MG63 (cell line): ENCODE measurements around the gene GABPB2. TPM values are rescaled to one million over a fixed set of nuclear protein-coding genes. Genes with fewer than 3 reads are reported as not detected.
A peak's percentile ranks its signal among the peaks of the same experiment; 100 is the strongest.

Experiments
- DNase-seq: peaks from one replicate; pipeline ENCODE4 v3.0.0-alpha.2; 2020
- H3K27me3 ChIP-seq: fragments of 250-450 bp; sonication (Bioruptor Pico); 2 replicates; pipeline ENCODE4 v1.5.1; 2020; ENCODE audit warnings: mild to moderate bottlenecking, moderate library complexity
- H3K36me3 ChIP-seq: fragments of 250-450 bp; sonication (Bioruptor Pico); 2 replicates; pipeline ENCODE4 v1.5.1; 2020; ENCODE audit warnings: mild to moderate bottlenecking, moderate library complexity
- H3K4me3 ChIP-seq: fragments of 250-450 bp; sonication (Bioruptor Pico); 2 replicates; pipeline ENCODE4 v1.5.1; 2020; ENCODE audit warnings: mild to moderate bottlenecking, moderate library complexity
- H3K9me3 ChIP-seq: fragments of 250-450 bp; sonication (Bioruptor Pico); 2 replicates; pipeline ENCODE4 v1.5.1; 2020; ENCODE audit warnings: mild to moderate bottlenecking, moderate library complexity
- total RNA-seq: library from RNA; depleted of rRNA; stranded (reverse); fragments of >200 nt; shearing (Covaris generic); gene quantifications from 2 replicates; pipeline ENCODE4 v1.2.3, GENCODE V29; 2014; ENCODE audit warnings: low replicate concordance

The GABPB2 gene
- total RNA-seq, 1 experiment from 2014 or later: 2.2 TPM

GRCh38 chr1:151104630-151105029 is 34.1 kb downstream of the GABPB2 start:
- Histone ChIP-seq H3K9me3 (no peaks in the 10 kb centered on the region), H3K4me3 (no peak overlapping the region), H3K27me3 (no peaks in the 10 kb centered on the region), H3K36me3 (no peaks in the 10 kb centered on the region)
- DNase-seq: no peak

DNA sequence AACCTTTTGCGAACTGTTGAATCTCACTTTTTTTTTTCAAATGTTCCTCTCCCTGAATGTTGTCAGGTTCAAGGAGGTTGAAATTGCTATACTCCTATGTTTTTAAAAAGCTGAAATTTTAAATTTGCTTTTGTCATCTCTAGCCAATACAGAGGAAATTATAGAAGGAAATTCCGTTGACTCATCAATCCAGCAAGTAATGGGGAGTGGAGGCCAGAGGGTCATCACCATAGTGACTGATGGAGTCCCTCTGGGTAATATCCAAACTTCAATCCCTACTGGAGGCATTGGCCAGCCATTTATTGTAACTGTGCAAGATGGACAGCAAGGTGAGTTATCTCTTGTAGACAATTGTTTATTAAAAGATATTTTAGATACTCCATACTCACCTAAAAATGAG is 36.3 kb downstream of the GABPB2 start:
- no peak overlapping the region for H3K4me3 ChIP-seq
- peak; percentile 36 for DNase-seq
- no peaks in the 10 kb centered on the region for H3K9me3 ChIP-seq
- no peaks in the 10 kb centered on the region for H3K36me3 ChIP-seq
- H3K27me3 ChIP-seq: no peaks in the 10 kb centered on the region

DNA sequence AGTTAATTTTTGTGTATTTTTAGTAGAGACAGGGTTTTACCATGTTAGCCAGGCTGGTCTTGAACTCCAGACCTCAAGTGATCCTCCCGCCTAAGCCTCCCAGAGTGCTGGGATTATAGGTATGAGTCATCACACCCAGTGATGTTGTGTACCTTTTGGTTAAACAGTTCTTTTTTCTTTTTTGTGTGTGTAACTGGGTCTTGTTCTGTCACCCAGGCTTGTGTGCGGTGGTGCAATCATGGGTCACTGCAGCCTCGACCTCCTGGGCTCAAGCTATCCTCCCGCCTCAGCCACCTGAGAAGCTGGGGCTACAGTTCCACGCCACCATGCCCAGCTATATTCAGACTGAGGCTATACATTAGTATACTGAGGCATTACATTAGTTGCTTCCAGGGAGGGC is 37.8 kb downstream of the GABPB2 start:
- H3K4me3 ChIP-seq: no peak overlapping the region
- no peaks in the 10 kb centered on the region for H3K9me3 ChIP-seq
- no peaks in the 10 kb centered on the region for H3K36me3 ChIP-seq
- no peak for DNase-seq
- no peaks in the 10 kb centered on the region for H3K27me3 ChIP-seq

GRCh38 chr1:151113877-151114276 is 43.3 kb downstream of the GABPB2 start:
- no peaks in the 10 kb centered on the region for H3K36me3 ChIP-seq
- H3K9me3 ChIP-seq: no peaks in the 10 kb centered on the region
- H3K4me3 ChIP-seq: no peak overlapping the region
- no peak for DNase-seq
- H3K27me3 ChIP-seq: no peaks in the 10 kb centered on the region

- Histone ChIP-seq H3K36me3 (no peaks in the 10 kb centered on the region), H3K4me3 (no peak overlapping the region), H3K27me3 (no peaks in the 10 kb centered on the region), H3K9me3 (no peaks in the 10 kb centered on the region)
- no peak for DNase-seq
Measured at GRCh38 chr1:151124763-151125403, 54.3 kb downstream of the GABPB2 start.

DNA sequence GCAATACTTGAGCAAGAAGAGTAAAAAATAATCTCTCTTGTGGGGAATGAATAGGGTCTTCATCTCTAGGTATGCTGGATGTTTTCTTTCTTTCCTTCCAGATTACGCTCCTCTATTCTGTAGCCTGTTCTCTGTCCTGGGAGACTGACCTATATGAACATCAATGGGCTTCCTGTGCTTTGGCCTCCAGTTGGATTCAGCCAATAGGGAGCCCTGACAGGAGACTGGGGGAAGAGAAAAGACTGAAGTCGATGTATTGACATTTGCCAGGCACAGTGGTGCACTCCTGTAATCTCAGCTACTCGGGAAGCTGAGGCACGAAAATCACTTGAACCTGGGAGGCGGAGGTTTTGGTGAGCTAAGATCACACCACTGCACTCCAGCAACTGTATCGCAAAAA is 58.2 kb downstream of the GABPB2 start:
- no peaks in the 10 kb centered on the region for H3K9me3 ChIP-seq
- H3K4me3 ChIP-seq: no peak overlapping the region
- no peaks in the 10 kb centered on the region for H3K36me3 ChIP-seq
- DNase-seq: no peak
- H3K27me3 ChIP-seq: no peaks in the 10 kb centered on the region

DNA sequence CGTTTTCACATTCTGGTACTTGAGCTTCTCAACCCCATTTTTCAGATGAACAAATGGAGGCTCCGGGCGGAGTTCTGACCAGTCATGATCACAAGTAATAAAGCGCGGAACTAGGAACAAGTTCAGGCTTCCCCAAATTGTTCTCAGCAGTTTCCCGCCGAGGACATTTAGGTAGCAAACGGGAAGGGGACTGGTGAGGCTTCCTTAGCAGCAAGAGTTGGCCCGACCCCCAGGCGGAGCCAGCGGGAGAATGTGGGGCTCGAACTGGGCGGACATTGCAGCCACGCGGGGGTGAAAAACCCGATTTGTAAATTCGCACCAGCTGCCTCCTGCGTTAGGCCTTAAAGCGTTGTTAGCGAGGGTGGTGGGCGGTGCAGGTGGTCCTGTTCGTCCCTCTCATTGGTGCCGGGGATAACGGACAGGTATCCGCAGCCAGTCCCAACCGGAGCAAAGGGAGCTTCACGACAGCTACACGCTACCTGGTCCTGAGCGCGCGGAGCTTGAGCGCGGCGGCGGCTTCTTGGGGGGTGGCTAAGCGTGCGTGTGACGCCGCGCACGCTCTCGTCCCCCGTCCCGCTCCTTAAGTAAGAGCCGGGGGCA is 60.5 kb downstream of the GABPB2 start:
- no peaks in the 10 kb centered on the region for H3K36me3 ChIP-seq
- no peaks in the 10 kb centered on the region for H3K27me3 ChIP-seq
- no peak for DNase-seq
- H3K4me3 ChIP-seq: no peak overlapping the region
- no peaks in the 10 kb centered on the region for H3K9me3 ChIP-seq

DNA sequence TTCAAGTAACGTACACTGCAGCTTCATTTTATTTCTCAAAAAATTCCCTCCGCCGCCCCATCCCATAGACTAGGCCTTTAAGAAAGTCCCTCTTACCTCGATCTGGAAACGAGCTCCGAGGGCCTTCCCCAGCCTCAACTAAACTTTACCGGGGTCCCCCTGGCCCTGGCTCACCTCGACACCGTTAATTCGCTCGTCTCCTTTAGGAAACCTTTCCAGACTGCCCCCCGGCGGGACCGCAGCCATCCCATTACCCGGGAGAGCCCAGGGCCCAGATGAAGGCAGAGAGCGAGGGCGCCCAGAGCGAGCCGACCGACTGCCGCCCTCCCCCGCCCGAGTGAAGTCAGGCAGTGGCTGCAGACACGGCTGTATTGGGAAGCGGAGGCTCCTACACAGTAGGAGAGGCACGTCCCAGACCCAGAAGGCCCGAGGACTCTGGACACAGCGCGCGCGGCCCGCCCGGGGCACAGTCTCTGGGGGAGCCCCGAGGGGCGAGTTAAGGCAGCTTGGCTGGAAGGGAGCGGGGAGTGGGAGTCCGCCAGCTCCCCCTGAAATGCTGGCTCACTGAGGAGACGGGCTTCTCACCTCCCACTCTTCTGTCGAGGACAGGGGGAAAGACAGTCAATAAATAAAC is 61.3 kb downstream of the GABPB2 start:
- Histone ChIP-seq H3K27me3 (no peaks in the 10 kb centered on the region), H3K9me3 (no peaks in the 10 kb centered on the region), H3K4me3 (no peak overlapping the region), H3K36me3 (no peaks in the 10 kb centered on the region)
- DNase-seq: no peak

- H3K27me3 ChIP-seq: no peaks in the 10 kb centered on the region
- no peaks in the 10 kb centered on the region for H3K9me3 ChIP-seq
- no peaks in the 10 kb centered on the region for H3K36me3 ChIP-seq
- DNase-seq: no peak
- no peak overlapping the region for H3K4me3 ChIP-seq
Measured at GRCh38 chr1:151132335-151133017, 61.9 kb downstream of the GABPB2 start.

DNA sequence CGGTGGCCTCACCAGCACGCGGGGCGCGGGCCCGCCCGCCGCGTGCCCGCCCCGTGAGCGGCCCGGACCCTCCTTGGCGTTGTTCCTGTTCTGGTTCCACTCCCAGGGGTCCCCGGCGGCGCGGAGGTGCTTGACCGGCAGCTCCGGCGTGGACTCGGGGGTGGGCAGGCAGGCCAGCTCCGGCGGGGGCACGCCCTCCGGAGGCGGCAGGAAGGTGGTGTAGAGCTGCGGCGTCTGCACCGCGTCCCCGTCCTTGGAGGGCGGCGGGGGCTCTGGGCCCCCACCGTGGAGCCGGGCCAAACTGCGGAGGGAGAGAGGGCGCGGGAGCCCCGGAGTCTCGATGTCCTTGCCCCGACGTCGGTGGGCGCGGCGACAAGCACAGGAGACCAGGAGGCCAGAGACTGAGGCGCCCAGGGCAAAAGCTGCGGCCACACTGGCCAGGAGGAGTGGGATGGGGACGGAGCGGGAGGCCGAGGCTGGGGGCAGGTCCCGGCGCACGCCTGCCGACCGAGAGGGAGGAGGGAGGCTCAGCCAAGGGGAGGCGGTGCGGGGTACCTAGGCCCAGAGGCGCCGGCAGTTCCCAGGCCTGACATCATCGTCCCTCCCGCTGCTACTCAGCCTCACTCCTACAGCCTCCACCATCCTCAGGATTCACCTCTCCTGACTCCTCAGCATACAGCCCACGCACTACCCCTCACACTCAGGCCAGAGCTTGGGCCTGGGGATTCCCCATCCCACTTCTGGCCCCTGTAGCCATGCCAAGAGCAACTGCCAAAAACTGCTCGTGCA is 62.7 kb downstream of the GABPB2 start:
- H3K36me3 ChIP-seq: no peaks in the 10 kb centered on the region
- H3K27me3 ChIP-seq: no peaks in the 10 kb centered on the region
- DNase-seq: peak; percentile 14
- no peak overlapping the region for H3K4me3 ChIP-seq
- no peaks in the 10 kb centered on the region for H3K9me3 ChIP-seq

DNA sequence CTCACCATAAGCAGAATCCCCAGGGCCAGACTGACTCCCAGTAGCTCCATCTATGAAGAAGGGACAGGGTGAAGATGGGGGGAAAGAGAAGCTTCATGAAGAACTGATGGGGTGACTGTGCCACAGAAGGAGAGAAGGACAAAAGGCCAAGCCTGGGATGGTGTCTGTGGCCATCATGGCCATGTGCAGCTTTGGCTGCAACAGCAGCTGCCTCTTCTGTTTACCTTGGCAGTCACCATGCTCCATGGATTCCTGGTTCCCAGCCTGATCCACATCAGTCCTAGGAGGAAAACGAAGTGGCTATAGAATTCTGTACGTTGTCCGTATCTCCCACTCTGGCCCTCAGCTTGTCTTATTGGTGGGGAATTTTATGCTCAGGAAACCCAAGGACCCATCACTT is 63.8 kb downstream of the GABPB2 start:
- Histone ChIP-seq H3K27me3 (no peaks in the 10 kb centered on the region), H3K4me3 (no peak overlapping the region)
- DNase-seq: no peak

DNA sequence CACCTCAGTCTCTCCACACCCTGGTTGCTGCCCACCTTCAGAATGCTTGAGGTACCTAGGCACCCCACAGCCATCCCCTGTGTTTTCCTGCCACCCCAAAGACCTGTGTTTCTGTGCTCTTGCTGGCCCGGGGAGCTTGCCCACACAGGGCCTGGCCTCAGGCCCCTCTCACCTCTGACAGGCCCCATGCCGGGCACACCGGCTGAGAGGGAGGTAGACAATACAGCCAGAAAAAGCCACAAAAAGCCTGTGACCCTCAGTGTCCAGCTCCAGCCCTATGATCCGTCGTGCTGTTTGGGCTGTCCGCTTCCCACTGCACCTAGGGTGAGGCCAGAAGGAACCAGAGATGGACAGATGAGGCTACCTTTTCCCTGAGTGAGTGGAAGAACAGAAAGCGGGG is 64.4 kb downstream of the GABPB2 start:
- H3K36me3 ChIP-seq: no peaks in the 10 kb centered on the region
- DNase-seq: no peak
- H3K27me3 ChIP-seq: no peaks in the 10 kb centered on the region
- no peak overlapping the region for H3K4me3 ChIP-seq
- no peaks in the 10 kb centered on the region for H3K9me3 ChIP-seq

More for the DNA sequence above, 63.8 kb downstream of the GABPB2 start:
- Histone ChIP-seq H3K36me3 (no peaks in the 10 kb centered on the region), H3K9me3 (no peaks in the 10 kb centered on the region)

- no peaks in the 10 kb centered on the region for H3K9me3 ChIP-seq
- no peaks in the 10 kb centered on the region for H3K36me3 ChIP-seq
- DNase-seq: no peak
- H3K27me3 ChIP-seq: no peaks in the 10 kb centered on the region
- no peak overlapping the region for H3K4me3 ChIP-seq
Measured at GRCh38 chr1:151135433-151136385, 65.1 kb downstream of the GABPB2 start.

- no peaks in the 10 kb centered on the region for H3K27me3 ChIP-seq
- no peaks in the 10 kb centered on the region for H3K9me3 ChIP-seq
- H3K36me3 ChIP-seq: no peaks in the 10 kb centered on the region
- H3K4me3 ChIP-seq: no peak overlapping the region
- no peak for DNase-seq
Measured at GRCh38 chr1:151137789-151138188, 67.2 kb downstream of the GABPB2 start.

DNA sequence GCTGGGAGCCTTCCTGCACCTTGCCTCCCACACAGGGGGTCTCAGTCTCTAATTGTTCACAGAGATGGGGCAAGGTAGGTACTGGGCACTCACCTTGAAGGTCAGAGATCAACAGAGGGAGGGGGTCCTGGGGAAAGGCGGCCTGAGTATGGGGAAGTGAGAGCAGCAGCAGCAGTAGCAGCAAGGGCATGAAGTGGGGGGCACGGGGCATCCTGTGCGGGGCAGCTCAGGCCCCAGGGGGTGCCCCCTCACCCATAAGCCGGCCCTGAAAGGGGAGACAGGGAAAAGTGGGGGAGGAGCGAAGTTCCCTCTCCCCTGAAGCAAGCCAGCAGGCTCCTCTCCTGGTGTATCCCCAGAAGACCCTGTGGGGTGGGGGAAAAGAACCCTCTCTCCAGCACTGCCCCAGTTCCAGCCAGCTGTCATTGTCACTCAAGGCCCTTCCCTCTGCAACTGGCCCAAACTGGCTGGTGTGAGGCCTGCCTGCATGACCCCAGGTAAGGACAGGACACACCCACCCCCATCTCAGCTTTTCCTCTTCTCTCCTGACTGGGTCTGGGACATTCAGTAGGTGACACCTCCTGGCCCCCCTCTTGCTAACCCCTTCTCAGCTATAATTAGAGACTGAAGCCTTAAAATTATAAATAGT is 72.0 kb downstream of the GABPB2 start:
- DNase-seq: no peak
- Histone ChIP-seq H3K36me3 (no peaks in the 10 kb centered on the region), H3K4me3 (no peak overlapping the region), H3K9me3 (no peaks in the 10 kb centered on the region), H3K27me3 (no peaks in the 10 kb centered on the region)
